Tibial nerve (tissue), 4 donors: Measurements from ENCODE around the gene ZNF287. TPM values are rescaled to one million over a fixed set of nuclear protein-coding genes. Genes with fewer than 3 reads are reported as not detected.

Experiments used
- DNase-seq, 2 donors: peaks; one replicate each; pipeline ENCODE4 v3.0.0-alpha.2; 2019; ENCODE audit warnings: low spot score in 2 of 2
- H3K27ac ChIP-seq, 4 donors: fragments of 200-600 bp; sonication (generic) in 3 of 4; one replicate each; pipeline ENCODE4 v1.5.1; 2017 to 2019; ENCODE audit warnings: mild to moderate bottlenecking in 1 of 4
- H3K27me3 ChIP-seq, 2 donors: fragments of 200-600 bp; sonication (generic) in 1 of 2; one replicate each; pipeline versions ENCODE4 v1.5.1 to v1.6.0; 2017 to 2019
- H3K36me3 ChIP-seq, 3 donors: fragments of 200-600 bp; sonication (generic); one replicate each; pipeline ENCODE4 v1.5.1; 2018 to 2019
- H3K4me1 ChIP-seq, 4 donors: fragments of 200-600 bp; sonication (generic) in 3 of 4; one replicate each; pipeline ENCODE4 v1.5.1; 2017 to 2019
- H3K4me3 ChIP-seq, 4 donors: fragments of 200-600 bp; sonication (generic) in 3 of 4; one replicate each; pipeline ENCODE4 v1.5.1; 2017 to 2019; ENCODE audit warnings: mild to moderate bottlenecking in 1 of 4, moderate library complexity in 1 of 4
- H3K9me3 ChIP-seq, 4 donors: fragments of 200-600 bp; sonication (generic) in 3 of 4; one replicate each; pipeline ENCODE4 v1.5.1; 2017 to 2019
- EP300 ChIP-seq, 2 donors: sonication (generic); formaldehyde crosslinking; IDR thresholded peaks; one replicate each; pipeline ENCODE4 v1.6.1; 2017; ENCODE audit warnings: antibody characterized with exemption in 2 of 2, mild to moderate bottlenecking in 1 of 2
- POLR2A ChIP-seq, 2 donors: fragments of 450-650 bp; IDR thresholded peaks; one replicate each; pipeline ENCODE4 v1.6.1; 2017; ENCODE audit warnings: antibody characterized with exemption in 2 of 2, mild to moderate bottlenecking in 2 of 2, moderate library complexity in 2 of 2
- WGBS, 2 donors: methylation state at CpG; one replicate each; pipeline ENCODE4 v1.1.5; 2018; 5-methylcytosine and 5-hydroxymethylcytosine counted together
- total RNA-seq, 4 donors: library from RNA; depleted of rRNA; stranded (reverse); fragments of >200 nt; gene quantifications; one replicate each; pipeline ENCODE4 v1.1.0, GENCODE V29; 2016
- TF ChIP-seq, protein P1 (sequence below), 5 experiments: fragments of 200-600 bp in 3 of 5; fragments of 450-650 bp in 2 of 5; sonication (generic) in 3 of 5; IDR thresholded peaks; one replicate each; pipeline ENCODE4 v1.5.1; 2016 to 2019; ENCODE audit warnings: antibody characterized with exemption in 5 of 5, mild to moderate bottlenecking in 3 of 5, moderate library complexity in 2 of 5

The ZNF287 gene
- total RNA-seq, 4 donors from 2014 or later = 4.8 to 11.0 (median 8.8) TPM

DNA sequence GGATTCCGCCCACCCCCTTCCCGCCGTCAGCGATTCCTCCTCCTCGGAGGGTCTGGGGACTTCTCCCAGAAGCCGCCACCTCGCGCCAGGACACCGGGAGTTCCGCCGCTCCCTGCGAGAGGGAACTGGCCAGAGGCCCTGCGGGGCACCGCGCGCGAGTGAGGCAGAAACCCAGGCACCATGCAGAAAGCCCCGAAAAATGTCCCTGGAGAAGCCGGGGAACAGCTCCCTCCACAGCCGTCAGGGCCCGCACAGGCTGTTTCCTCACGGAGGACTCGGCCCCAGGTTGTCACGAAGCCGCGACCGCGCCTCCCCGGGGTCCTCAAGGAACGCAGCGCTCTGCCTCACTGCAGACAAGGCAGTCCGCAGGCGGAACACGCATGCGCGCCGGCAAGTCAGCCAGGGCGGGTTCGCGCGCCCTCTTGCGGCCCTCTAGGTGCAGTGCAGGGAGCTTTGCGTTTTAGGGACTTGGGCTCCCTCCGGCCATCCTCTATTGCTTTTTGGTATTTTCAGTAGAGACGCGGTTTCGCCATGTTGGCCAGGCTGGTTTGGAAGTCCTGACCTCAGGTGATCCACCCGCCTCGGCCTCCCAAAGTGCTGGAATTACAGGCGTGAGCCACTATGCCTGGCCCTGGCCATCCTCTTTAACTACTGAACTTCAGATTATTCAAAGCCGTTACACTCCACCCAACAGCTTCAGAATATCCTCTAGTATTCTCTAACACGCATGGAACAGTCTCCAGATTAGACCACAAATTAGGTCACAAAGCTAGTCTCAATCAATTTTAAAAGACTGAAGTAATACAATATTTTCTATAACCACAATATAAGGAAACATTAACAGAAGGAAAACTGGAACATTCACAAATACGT lies 20.3 kb upstream of the ZNF287 start:
- DNase-seq = peak; percentile 84 to 91
- Histone ChIP-seq H3K36me3 (no peaks in the 10 kb centered on the region), H3K4me3 (peak overlapping the region; percentile 53 to 71 (median 61)), H3K9me3 (no peaks in the 10 kb centered on the region), H3K27ac (peak overlapping the region in 3 of 4 donors; percentile 49 to 81 (median 51)), H3K27me3 (no peaks in the 10 kb centered on the region), H3K4me1 (peaks cover 0 to 28% (median 0%) of the 10 kb centered on the region in 4 donors)
- 5 to 6% methylated on average over 46 of the region's 53 CpGs for WGBS, 2 donors
- peak; percentile 62 to 76 for TF ChIP-seq EP300 (IDR thresholded peaks at IDR 0.05)
- TF ChIP-seq, protein P1, sequence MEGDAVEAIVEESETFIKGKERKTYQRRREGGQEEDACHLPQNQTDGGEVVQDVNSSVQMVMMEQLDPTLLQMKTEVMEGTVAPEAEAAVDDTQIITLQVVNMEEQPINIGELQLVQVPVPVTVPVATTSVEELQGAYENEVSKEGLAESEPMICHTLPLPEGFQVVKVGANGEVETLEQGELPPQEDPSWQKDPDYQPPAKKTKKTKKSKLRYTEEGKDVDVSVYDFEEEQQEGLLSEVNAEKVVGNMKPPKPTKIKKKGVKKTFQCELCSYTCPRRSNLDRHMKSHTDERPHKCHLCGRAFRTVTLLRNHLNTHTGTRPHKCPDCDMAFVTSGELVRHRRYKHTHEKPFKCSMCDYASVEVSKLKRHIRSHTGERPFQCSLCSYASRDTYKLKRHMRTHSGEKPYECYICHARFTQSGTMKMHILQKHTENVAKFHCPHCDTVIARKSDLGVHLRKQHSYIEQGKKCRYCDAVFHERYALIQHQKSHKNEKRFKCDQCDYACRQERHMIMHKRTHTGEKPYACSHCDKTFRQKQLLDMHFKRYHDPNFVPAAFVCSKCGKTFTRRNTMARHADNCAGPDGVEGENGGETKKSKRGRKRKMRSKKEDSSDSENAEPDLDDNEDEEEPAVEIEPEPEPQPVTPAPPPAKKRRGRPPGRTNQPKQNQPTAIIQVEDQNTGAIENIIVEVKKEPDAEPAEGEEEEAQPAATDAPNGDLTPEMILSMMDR (IDR thresholded peaks at IDR 0.05) = peak; percentile 92 to 100 (median 99)
- TF ChIP-seq POLR2A (IDR thresholded peaks at IDR 0.05) = peak in 1 of 2 donors; percentile 41

DNA sequence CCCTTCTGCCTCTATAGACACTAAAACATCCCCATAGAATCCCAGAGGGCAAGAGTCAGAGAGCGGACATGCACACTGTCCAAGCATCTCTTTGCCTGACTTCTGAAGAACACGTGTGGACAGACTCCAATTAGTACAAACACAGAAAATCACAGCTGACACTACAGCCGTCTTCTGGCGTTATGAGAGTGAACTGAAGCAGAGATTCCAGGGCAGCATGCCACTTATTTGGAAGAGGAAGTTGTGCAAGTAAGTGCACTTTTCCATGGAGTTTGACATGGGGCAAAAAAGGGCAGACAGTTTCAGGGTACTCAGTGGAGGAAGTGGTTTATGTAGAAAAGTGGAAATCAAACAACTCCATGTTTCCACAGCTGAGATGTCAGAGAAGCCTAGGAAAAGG lies 16.8 kb upstream of the ZNF287 start:
- H3K36me3 ChIP-seq = no peaks in the 10 kb centered on the region
- H3K4me3 ChIP-seq = no peak overlapping the region
- peaks cover 0 to 32% (median 2%) of the 10 kb centered on the region in 4 donors for H3K4me1 ChIP-seq
- 28 to 37% methylated on average over 4 of the region's 4 CpGs for WGBS, 2 donors
- no peaks in the 10 kb centered on the region for H3K27me3 ChIP-seq
- peak in 1 of 2 donors; percentile 53 for DNase-seq
- no peaks in the 10 kb centered on the region for H3K9me3 ChIP-seq
- H3K27ac ChIP-seq = peak overlapping the region in 1 of 4 donors; percentile 46
- TF ChIP-seq, protein P1 (IDR thresholded peaks at IDR 0.05) = no peak
- TF ChIP-seq POLR2A (IDR thresholded peaks at IDR 0.05) (no peak), EP300 (IDR thresholded peaks at IDR 0.05) (peak in 1 of 2 donors; percentile 41)

DNA sequence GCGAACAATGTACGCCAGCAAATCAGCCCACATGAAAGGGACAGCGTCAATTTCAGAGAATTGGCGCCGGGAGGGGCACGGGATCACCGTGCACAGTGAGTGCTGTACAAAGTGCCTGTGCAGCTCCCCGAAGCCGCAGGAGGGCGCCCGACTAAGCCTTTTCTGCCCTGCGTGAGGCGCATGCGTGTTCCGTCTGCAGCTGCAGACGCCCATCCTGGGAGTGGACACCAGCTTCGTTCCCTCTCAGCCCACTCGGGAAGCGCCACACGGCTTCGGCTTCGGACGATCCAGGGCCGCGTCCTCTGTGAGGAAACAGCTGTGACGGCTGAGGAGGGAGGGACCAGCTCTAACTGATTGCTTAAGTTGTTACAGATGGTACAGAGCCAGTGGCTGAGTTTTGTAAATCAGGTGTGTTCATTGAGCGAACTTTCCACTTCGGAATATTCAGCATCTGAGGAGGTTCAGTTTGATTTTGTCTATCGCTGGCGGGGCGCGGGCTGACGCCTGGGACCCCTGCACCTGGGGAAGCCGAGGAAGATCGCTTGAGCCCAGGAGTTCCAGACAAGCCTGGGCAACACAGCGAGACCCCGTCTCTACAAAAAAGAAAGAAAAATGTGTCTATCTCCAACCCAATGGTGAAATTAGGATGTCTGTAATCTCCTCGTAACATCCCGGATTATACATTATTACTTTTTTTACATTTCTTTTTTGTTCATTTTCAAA lies 15.4 kb upstream of the ZNF287 start:
- Histone ChIP-seq H3K27ac (peak overlapping the region in 3 of 4 donors; percentile 13 to 60 (median 19)), H3K9me3 (no peaks in the 10 kb centered on the region), H3K27me3 (no peaks in the 10 kb centered on the region), H3K36me3 (no peaks in the 10 kb centered on the region), H3K4me1 (peaks cover 0 to 30% (median 2%) of the 10 kb centered on the region in 4 donors), H3K4me3 (peak overlapping the region; percentile 7 to 49 (median 32))
- peak in 1 of 2 donors; percentile 25 for TF ChIP-seq POLR2A (IDR thresholded peaks at IDR 0.05)
- TF ChIP-seq EP300 (IDR thresholded peaks at IDR 0.05) = peak in 1 of 2 donors; percentile 74
- TF ChIP-seq, protein P1 (IDR thresholded peaks at IDR 0.05) = peak; percentile 79 to 95 (median 87)
- peak; percentile 84 to 90 for DNase-seq
- WGBS, 2 donors = 14 to 16% methylated on average over 39 of the region's 39 CpGs

DNA sequence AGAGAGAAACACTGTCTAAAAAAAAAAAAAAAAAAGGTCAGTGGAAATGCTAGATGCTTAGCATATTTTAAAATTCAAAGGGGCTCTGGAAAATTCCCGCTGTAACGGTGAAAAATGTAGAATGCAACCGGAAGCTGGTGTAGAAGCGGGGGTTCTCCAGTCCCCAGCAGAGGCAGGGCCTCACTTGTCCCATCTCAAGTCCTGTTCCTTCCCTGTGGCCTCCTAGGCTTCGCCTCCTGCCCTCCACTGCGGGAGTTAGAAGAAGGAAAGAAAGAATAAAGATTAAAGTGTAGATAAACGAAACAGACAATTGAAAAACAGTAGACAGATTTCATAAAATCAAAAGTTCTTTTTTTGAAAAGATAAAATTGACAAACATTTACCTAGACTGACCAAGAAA lies 14.8 kb upstream of the ZNF287 start:
- Histone ChIP-seq H3K4me3 (peak overlapping the region; percentile 7 to 49 (median 32)), H3K36me3 (no peaks in the 10 kb centered on the region), H3K27me3 (no peaks in the 10 kb centered on the region), H3K9me3 (no peaks in the 10 kb centered on the region), H3K4me1 (peaks cover 0 to 26% (median 2%) of the 10 kb centered on the region in 4 donors), H3K27ac (peak overlapping the region in 3 of 4 donors; percentile 13 to 49 (median 19))
- no peak for DNase-seq
- WGBS, 2 donors = 39 to 42% methylated on average over 7 of the region's 7 CpGs
- no peak for TF ChIP-seq POLR2A (IDR thresholded peaks at IDR 0.05)
- TF ChIP-seq, protein P1 (IDR thresholded peaks at IDR 0.05) = no peak
- no peak for TF ChIP-seq EP300 (IDR thresholded peaks at IDR 0.05)
